Measurements from ENCODE around the gene ZG16B.

Gene ZG16B

DNA sequence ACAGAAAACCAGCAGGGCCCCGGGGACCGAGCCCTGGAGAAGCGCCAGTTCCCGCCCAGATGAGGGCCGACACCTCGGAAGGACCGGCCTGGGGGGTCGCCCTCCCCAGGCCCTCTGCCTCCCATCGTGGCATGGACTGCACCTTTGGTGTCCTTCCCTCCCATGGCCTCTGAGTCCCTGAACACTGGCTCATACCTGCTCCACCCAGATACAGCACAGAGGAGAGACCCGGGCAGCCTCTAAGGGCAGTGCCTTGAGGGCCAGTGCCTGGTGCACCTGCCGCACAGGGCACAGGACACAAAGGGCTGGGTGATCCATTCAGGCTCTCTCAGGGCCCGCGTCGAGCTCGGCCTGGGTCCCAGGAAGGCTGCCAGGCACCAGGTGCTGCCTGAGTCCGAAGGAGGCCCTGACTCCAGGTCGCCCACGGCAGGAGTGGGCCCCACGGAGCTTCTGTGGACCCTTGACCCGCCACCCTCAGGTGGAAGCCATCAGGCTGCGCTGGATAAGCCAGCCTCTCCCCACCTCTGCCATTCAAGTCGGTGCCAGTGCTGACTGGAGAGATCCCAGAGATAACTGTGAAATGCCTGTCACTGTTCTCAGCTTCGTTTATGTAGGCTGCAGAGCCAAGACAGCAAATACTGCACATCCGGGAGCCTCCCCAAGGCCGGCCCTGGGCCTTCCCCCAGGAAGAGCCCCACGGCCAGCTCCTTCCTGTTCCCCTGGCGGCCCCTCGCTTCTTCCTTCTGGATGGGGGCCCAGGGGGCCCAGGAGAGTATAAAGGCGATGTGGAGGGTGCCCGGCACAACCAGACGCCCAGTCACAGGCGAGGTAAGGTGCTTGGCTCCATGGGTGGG is at the start of gene ZG16B:
ZG16B (plus strand) TSS at position 803 of the 854 bp plus-strand sequence. CDS start 139 bp downstream, outside the sequence.
- DNase-seq (ENCODE audit: low read depth), result peak; percentile 98
- TF ChIP-seq CTCF (IDR thresholded peaks at IDR 0.05; ENCODE audit: control insufficient read depth, extremely low read depth, insufficient read depth), result no peak
- peak within 1 kb of the TSS; percentile 59 for H3K4me3 ChIP-seq (ENCODE audit: low read depth, low read length)

DNA sequence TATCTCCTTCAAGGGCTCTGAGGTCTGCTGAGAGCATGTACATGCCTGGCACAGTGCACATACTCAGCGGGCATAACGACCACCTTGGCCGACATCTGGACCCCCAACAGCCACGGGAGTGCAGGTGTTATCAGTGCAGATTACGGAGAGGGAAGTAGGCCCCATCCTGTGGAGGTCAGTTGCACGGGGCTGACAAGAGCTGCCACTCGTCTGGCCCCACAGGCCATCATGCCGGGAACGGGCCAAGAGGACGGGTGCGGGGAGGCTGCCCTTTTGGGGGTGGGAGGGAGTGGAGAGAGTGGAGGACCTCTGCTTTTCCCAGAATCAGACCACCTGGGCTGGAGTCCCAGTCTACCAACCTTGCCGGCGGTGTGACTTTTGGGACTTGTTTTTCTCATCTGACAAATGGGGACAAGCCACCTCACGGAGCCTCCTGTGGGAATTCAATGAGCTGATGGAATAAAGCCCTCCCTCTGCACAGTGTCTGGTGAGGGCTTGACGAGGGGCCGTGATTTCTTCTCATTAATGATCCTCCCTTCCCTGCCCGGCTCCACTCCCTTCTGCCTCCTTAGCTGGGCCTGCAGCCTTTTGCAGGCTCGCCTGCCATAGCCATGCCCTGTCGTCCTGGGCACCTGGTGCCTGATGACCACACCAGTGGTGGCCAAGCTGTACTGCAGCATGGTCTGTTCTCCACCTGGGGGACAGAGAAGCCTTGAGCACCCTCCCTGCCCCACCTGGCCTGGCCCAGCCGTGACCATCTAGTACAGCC is 47.3 kb upstream of the ZG16B start:
- DNase-seq (ENCODE audit: low read depth), result no peak
- no peak overlapping the region for H3K4me3 ChIP-seq (ENCODE audit: low read depth, low read length)
- no peak for TF ChIP-seq CTCF (IDR thresholded peaks at IDR 0.05; ENCODE audit: control insufficient read depth, extremely low read depth, insufficient read depth)

DNA sequence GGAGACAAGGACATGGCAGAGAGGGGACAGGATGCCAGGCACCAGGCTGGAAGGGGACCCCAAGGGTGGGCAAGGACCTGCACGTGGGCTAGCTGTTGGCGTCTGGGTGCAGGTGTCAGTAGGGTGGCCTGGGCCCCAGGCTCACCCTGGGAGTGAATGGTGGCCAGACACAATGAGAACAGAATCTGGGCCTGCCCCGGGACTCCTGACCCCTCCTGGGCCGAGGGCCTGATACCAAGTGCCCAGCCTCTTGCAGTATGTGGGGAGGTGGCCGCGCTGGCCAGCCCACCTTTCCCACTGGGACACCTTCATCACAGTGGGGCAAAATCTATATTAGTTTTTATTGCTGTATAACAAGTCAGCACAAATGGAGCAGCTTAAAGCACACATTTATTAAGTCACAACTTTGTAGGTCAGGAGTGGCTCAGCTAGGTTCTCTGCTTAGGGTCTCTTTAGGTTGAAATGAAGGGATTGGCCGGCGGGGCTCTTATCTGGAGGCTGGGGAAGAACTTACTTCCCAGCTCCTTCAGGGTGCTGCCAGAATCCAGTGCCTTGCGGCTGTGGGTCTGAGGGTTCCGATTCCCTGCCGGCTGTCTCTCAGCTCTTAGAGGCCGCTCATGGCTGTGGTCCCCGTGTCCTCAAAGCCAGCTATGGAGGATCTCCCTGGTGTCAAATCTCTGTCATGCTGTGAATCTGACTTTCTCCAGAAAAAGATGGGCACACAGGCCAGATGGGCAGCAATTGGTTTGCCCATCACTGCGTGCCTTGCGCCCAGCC is 46.3 kb upstream of the ZG16B start:
- H3K4me3 ChIP-seq (ENCODE audit: low read depth, low read length), result no peak overlapping the region
- no peak for TF ChIP-seq CTCF (IDR thresholded peaks at IDR 0.05; ENCODE audit: control insufficient read depth, extremely low read depth, insufficient read depth)
- DNase-seq (ENCODE audit: low read depth), result no peak

DNA sequence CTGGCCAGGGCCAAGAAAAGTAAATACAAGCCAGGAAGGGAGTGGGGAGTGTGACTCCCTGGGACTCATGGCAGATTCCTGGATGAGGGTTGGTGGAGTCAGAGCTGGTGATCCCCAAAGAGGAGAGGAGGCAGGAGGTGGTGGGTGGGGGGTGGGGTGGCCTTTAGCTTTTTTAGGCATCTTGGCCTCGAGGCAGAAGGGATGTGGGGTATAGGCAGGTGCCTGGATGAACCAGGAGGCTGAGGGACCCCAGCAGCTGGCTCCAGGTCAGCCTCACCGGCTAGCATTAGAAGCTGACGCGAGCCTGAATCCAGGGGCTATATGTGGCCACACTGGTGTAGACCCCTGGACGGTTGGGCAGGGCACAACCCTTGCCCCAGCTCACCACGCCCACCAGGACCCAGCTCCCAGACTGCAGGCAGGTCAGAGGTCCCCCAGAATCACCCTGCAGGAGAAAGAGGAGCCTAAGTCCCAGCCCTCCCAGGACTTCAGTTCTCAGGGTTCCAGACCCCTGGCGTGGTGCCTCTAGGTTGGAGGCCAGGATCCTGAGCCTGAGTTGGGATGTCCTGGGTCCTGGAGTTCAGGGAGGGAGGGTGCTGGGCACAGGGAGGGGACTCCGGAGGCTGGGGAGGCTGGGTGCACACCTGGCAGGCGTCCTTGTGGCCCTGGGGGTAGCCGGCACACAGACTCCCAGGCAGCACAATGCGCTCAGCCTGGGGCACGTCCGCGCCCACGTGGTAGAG is 45.6 kb upstream of the ZG16B start:
- TF ChIP-seq CTCF (IDR thresholded peaks at IDR 0.05; ENCODE audit: control insufficient read depth, extremely low read depth, insufficient read depth), result no peak
- H3K4me3 ChIP-seq (ENCODE audit: low read depth, low read length), result no peak overlapping the region
- no peak for DNase-seq (ENCODE audit: low read depth)

DNA sequence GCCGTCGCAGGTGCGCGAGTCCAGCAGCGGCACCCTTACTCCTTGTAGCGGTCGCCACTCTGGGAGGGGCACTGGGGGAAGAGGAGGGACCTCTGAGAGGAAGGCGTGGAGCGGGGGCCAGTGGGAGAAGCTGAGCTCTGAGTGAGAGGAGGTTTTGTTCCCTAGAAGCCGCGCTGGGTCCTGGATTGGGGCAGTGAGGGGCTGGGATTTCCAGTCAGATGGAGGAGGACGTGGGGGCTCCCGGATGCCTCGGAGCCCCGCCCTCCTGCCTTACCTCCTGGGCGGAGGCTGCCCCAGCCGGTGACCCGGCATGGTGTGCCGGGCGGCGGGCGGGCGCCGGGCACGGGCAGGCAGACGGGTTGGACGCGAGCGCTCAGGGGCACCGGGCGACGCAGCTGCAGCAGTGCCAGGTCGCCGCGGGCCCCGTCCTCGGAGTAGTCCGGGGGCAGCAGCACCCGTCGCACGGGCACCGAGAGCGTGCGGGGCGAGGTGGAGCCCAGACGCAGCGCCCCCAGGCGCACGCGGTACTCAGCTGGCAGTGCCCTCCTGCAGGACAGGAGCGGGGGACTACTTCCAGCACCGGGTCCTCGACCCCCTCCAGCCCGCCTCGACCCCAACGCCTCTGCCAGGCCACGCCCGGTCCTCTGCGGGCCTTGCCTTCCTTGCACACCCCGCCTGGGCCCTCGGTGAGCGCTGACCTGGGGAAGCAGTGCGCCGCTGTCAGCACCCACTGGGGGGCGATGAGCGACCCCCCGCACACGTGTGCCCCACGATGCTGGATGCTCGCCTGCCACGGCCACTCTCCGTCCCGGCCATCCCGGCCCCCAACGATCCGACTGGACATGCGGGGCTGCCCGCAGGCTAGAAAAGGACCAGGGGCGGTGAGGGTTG is 44.8 kb upstream of the ZG16B start:
- no peak for DNase-seq (ENCODE audit: low read depth)
- no peak overlapping the region for H3K4me3 ChIP-seq (ENCODE audit: low read depth, low read length)
- peak; percentile 17; the same call in 1 of the 2 replicates for TF ChIP-seq CTCF (IDR thresholded peaks at IDR 0.05; ENCODE audit: control insufficient read depth, extremely low read depth, insufficient read depth)
